ENCODE measurements around the gene SLC7A5.
"Not testable (repeated sequence)": the region's sequence is repeated elsewhere in the genome, so short reads cannot be mapped to it uniquely, and the experiment has no call there.

SLC7A5 gene

DNA sequence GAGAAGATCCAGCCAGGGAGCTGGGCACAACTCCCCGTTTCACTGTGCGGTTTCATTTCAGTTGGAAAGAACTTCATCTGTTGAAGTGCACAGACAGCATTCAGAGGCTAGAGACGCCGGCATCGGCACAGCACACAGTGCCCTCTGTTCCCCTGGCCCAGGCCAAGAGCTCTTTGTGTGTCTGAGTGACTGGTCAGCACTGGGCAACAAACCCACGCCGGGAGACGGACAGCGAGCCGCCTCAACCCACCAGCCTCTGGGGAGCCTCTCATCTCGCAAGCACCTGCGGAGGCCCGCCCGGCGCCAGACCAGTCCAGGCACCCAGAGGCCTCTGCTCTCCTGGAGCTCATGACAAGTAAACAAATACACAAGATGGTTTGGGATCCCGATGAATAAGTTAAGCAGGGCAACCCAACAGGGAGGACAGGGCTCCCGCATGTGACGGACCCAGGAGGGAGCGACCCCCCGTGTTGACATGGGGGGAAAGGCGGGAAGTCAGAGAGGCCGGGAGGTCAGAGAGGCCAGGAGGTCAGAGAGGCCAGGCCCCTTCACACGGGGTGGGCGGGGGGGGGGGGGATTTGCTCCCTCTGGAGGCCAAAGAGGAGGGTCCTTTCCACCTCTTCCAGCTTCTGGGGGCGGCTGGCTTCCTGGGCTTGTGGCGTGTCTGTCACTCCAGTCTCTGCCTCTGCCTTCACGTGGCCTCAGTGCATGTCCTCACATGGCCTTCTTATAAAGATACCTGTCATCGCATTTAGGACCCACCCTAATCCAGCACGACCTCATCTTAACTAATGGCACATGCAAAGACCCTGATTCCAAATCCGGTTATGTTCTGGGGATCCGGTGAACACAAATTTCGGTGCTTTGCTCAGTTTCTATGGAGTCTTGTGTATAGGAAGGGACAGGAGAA is 77.8 kb downstream of the SLC7A5 start:
- no peak for DNase-seq (ENCODE audit: low read depth)

DNA sequence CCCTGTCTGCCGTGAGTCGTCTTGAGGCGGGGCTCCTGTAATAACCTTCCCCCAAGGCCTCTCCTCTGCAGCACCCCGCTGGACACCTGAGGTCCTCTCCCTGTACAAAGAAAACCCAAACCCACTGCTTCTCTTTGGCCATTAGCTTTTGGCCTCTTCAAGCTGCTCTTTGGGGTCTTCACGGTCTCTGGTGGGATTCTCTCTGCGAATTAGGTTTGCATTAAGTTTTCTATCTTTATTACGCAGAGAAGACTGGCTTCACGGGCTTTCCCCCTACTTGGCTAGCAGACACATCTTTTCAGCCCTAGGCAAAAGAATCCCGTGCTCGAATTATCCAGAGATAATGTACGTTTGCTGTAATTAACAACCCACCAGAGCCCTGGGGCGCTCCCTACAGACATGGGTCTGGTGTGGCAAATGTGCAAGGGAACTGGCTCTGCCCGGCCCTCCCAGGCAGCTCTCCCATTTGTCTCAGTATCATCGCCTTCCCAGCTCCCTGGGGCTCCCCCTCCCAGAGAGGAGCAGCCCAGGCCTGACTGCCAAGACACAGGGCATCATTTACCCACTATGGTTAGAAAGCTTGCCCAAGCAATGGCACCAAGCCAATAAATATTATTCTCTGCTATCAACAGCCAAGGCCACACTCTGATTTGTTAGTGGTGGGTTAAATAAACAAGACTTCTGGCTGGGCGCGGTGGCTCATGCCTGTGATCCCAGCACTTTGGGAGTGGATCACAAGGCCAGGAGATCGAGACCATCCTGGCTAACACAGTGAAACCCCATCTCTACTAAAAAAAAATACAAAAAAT is 78.8 kb downstream of the SLC7A5 start:
- no peak for DNase-seq (ENCODE audit: low read depth)

DNA sequence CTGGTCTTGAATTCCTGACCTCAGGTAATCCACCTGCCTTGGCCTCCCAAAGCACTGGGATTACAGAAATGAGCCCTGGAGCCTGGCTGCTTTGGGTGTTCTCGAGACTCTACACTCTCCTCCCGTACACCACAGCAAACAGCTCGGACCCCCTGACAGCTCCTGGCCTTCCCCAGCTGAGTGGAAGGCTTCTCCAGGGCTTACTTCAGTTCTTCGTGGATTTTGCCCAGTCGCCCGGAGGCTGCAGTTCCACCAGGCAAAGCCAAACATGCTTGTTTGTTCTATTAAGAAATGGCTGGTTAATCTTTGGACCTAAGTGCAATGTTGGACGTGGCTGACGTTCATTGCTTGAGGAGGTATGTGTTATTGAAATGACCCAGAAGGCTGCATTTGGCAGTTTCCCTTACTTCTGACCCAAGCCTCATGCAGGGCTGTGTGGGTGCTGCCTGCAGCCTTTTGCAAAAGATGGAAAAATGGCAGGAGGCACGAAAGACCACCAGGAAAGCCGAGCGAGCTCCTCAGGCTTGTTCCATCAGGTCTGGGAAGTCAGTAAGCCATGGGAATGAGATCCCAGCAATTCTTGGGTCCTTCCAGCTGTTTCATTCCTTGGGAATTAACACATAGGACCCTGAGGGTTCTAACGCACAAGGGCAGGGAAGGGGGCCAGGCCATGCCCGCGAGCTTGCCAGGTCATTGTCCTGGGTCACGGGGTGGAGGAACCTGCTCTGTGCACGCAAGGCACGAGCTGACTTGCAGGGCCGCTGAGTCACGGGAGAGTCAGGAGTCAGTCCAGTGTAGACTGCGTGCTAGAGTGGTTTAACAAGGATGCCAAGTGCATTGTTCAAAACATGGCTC is 79.6 kb downstream of the SLC7A5 start:
- DNase-seq (ENCODE audit: low read depth): no peak

DNA sequence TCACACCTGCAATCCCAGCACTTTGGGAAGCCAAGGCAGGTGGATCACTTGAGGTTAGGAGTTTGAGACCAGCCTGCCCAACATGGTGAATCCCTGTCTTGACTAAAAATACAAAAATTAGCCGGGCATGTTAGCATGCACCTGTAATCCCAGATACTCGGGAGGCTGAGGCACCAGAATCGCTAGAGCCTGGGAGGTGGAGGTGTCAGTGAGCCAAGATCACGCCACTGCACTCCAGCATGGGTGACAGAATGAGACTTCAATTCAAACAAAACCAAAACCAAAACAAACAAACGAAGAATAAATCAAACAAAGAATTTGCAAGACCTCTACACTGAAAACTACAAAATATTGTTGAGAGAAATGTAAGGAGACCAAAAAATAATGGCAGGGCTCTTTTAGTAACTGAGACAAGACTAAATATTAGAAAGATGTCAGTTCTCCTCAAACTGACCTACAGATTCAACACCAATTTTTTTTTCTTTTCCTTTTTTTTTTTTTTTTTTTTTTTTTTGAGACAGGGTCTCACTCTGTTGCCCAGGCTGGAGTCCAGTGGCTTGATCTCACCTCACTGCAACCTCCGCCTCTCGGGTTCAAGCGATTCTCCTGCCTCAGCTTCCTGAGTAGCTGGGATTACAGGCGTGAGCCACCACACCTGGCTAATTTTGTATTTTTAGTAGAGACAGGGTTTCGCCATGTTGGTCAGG is 80.4 kb downstream of the SLC7A5 start:
- not testable (repeated sequence) for DNase-seq (ENCODE audit: low read depth)

DNA sequence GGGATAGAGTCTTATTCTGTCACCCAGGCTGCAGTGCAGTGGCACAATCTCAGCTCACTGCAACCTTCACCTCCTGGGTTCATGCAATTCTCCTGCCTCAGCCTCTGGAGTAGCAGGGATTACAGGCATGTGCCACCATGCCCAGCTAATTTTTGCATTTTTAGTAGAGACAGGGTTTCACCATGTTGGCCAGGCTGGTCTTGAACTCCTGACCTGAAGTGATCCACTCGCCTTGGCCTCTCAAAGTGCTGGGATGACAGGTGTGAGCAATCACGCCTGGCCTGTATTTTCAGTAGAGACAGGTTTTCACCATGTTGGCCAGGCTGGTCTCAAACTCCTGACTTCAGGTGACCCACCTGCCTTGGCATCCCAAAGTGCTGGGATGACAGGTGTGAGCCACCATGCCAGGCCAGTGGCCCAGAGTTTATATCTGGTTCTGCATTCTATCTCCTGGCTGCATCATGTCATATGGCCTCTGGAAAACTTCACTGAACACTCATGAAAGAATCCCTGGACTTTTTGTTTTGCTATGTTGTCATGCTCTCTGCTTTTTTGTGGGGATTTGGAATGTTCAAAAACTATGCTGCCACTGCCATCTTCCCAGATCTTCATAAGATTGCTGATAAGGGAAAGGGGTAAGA is 81.7 kb downstream of the SLC7A5 start:
- DNase-seq (ENCODE audit: low read depth): not testable (repeated sequence)

DNA sequence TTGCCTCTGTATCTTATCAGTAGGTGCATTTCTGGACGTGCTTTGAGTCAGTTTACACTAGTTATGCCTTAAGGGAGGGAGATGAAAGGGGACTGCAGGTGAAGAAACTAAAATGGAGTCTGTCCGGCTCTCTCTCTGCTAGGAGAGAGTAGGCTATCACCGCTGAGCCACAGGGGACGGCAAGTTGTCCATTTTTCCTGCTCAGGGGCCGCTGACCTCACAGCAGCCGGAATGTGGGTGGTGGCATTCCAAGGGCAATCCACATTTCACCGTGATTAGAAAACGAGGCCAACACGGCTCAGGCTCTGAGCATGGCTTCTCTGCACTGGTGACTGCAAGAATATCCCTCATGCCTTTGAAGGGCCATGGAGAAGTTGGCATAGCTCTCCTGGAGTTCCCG is 84.5 kb downstream of the SLC7A5 start:
- no peak for DNase-seq (ENCODE audit: low read depth)

DNA sequence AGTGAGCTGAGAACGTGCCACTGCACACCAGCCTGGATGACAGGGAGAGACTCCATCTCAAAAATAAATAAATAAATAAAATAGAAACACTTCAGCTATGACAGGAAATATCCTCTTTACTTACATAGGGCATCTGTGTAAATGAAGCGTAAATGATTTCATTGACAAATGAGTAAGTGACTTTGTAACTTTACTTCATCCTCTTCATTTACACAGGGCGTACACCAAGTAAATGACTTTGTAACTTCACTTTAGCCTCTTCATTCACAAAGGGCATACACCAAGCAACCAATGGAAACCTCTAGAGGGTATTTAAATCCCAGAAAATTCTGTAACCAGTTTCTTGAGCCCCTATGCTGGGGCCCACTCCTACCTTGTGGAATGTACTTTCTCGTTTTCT is 87.3 kb downstream of the SLC7A5 start:
- no peak for DNase-seq (ENCODE audit: low read depth)

DNA sequence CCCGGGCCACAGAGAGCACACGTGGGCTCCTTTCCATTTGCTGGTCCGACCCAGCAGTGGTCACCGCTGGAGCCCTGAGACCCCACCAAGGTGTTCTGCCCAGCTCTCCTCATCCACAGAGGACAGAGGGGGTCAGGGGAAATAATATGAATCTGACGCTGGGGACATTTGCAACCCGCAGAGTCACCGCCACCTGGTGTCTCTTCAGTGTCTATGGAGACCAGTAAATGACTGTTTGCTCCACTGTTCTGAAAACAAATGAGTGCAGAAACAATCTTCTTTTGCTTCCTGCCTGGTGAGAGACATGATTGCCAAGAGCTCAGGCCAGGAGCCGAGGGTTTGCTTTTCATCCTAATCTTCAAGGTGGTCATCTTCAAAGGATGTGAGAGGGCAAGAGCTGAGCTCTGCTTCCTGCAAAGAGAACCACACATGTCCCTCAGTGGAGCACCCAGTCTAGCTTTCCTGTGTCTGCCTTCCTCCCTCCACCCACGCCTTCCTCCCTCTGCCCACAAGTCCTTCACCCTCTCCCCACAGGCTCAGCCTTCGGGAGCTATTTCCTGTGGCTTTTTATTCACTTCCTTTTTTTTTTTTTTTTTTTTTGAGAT is 88.8 kb downstream of the SLC7A5 start:
- no peak for DNase-seq (ENCODE audit: low read depth)

Data from HS-5 (cell line).